Myocyte (in vitro differentiated cells): Measurements from ENCODE around the gene GABRD. TPM values are rescaled to one million over a fixed set of nuclear protein-coding genes. Genes with fewer than 3 reads are reported as not detected.

Experiments
- DNase-seq: peaks from one replicate; pipeline ENCODE4 v3.0.0-alpha.2; 2012; ENCODE audit warnings: low read depth
- total RNA-seq: library from RNA; depleted of rRNA; stranded (reverse); fragments of >200 nt; gene quantifications from 2 replicates; pipeline ENCODE4 v1.2.3, GENCODE V29; 2014

GABRD gene
- total RNA-seq, 1 donor from 2014 or later: not detected

DNA sequence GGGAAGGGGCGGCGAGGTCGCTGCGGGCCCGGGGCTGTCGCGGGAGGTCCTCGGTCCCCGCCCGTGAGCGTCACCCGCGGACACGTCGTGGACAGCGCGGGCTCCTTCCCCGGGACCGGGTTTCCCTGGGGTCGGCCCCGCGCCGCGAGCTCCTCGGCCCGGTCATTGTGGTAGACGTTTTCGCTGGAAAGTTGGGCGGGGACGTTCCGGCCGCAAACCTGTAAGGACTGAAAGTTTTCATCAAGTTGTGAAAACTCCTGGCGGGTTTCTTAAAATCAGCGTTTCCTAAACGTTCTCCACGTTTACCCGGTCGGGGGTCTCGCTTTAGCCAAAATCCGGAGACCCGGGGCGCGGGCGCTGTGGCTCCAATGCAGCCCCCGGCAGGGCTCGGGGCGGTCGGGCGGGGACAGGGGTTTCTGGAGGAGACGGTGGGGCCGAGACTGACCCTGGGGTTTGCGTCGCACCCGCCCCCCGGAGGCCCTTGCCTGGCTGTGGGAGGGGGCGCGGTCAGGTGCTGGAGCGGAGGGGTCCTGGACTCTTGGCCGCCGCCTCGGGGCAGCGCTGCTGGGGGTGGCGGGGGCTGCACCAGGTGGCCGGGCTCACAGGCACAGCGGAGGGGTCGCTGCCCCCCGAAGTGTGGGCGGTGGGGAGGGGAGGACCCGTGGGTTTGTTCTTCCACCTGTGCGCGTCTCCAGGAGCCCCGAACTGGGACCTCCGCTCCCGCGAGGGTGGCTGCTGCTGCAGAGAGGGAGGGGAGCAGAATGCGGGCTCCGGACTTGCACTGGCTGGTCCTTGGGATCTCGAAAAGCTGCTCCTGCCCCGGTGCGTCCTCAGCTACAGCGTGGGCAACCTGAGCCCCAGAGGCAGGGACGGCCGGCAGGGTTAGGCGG is 31.9 kb downstream of the GABRD start:
- no peak for DNase-seq

- no peak for DNase-seq
Measured at GRCh38 chr1:2052054-2052679, 33.0 kb downstream of the GABRD start.

- no peak for DNase-seq
Measured at GRCh38 chr1:2052756-2053155, 33.6 kb downstream of the GABRD start.

DNA sequence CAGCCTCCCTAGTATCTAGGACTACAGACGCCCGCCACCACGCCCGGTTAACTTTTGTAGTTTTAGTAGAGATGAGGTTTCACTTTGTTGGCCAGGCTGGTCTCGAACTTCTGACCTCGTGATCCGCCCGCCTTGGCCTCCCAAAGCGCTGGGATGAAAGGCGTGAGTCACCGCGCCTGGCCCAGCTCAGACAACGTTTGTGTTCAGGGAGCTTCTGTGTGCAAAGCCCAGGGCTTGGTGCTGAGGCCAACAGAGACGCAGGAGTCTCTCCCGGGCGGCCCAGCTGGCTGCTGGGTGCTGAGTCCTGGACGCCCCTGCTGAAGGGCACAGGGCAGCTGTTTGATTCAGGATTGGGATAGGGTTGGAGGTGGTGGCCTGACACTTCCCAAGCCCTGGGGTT is 34.1 kb downstream of the GABRD start:
- DNase-seq: no peak

- no peak for DNase-seq
Measured at GRCh38 chr1:2053784-2054376, 34.7 kb downstream of the GABRD start.

DNA sequence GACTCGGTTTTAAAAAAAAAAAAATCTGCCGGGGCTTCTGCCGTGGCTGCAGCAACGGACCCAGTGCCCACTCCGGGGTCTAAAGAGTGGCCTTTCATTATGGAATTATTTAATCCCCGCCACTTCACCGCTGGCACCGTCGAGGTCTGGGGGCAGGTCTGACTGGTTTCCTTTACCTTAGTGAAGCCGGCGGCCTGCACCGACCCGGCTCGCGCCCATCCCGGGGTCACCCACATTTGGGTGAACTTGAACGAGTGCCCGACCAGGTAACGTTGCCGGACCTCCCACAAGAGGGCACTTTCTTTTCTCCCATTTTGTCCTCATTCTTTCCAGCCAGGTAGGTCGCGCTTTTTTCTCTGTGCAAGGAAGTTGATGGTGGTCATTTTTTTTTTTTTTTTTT is 35.4 kb downstream of the GABRD start:
- no peak for DNase-seq

DNA sequence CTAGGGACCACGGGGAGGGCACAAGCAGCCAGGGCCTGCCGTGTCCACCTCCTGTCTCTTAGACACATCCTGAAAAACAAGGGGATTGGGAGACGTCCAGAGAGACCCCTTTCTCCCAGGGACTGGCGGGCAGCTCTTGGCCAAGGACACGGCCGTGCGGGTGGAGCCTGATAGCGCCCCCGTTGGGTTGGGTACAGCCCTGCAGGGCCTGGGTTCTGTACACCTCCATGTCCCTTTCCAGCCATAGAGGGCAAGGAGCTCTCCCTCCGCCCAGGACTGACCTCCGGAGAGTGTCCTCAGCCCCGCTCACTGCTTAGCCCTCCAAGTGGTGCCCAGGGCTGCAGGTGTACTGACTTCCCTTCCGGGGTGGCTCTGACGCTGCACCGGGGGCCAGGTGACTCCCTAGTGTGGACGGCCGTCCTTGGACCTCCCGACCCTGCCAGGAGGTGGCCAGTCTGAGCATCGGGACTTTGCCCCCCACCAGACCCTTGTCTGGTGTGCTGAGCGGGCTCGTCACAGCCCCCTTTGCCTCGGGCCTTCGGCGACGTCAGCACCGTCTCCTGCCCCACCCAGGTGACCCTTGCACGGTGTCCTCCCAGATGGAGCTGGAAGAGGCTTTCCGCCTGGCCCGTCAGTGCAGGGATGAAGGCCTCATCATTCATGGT is 36.9 kb downstream of the GABRD start:
- no peak for DNase-seq

DNA sequence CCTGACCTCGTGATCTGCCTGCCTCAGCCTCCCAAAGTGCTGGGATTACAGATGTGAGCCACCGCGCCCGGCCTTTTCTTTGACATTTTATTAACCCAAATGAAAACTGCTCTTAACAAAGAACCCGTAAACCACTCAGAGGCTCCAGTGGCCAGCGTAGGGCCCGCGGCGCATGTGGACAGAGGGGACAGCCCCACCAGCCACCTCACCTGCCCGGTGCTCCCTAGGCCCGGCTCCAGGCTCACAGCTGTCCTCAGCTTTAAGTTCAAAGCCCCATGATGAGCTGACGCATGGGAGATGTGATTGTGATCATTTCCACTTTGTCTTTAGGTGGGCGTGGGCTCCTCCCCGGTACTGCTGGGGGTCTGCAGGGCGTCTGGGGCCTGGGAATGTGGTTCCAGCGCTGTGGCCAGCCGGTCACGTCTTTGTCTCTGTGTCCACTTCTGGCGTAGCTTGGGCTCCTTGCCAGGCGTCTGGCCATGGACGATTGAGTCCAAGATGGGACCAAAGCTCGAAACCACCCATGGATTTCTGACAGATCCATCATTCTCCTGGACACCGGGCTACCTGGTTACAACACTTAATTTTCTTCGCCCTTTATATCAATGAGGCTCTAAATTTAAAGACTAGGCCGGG is 37.9 kb downstream of the GABRD start:
- DNase-seq: no peak

- no peak for DNase-seq
Measured at GRCh38 chr1:2059290-2059953, 40.3 kb downstream of the GABRD start.

DNA sequence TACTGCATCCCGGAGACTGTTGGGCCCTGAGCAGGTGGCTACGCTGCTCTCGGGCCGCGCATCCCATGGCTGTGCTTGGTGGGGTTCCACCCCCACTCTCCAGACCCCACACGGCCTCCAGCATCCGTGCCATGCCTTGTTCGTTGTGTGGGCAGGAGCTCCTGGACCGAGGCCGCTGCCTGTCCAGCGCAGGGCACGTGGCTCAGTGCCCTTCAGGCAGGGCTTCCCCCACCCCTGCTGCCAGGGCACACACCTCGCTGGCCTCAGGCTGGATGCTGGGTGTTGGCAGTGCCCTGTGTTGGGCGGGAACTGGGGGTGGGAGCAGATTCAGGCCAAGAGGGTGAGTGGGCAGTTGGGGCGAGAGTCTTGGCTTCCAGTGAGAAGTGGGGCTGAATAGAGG is 40.9 kb downstream of the GABRD start:
- DNase-seq: no peak

GRCh38 chr1:2060535-2060934 is 41.4 kb downstream of the GABRD start:
- DNase-seq: no peak

GRCh38 chr1:2061065-2061778 is 42.1 kb downstream of the GABRD start:
- no peak for DNase-seq

- no peak for DNase-seq
Measured at GRCh38 chr1:2065699-2066098, 46.6 kb downstream of the GABRD start.

DNA sequence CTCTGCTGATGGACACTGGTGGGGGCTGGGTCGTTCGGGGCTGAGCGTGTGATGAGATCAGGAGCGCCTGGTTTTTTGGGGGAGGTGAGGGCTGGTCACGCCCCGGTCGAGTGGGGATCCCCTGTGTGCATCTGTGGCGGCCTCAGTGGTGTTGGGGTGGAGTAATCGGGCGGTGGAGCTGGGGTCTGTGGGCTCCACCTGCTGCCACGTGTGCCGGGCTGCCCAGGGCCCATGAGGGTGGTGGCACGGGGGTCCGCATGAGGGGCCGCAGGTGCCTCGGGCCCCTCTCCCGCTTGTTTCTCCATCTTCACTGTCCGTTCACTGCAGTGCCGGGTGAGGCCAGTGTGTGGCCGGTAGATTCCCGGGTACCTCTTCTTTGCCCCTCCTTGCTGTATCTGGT is 48.2 kb downstream of the GABRD start:
- DNase-seq: no peak

DNA sequence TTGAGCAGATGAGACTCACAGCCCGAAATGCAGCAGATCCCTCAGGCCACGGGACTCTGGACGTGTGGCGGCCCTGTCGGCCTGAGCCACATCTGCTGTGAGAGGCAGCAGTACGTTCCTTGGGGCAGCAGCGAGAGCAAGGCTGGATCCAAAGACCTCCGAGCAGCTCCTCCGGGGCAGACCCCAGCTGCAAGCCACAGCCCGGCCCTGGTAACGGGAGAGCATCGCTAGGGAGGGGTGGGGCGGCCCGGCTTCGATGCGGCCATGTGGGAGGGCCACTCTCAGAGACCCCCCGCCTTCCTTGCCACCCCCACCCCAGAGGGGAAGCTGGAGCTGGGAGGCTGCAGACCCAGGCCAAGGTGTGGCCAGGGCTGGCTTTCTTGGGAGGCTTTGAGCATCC is 48.8 kb downstream of the GABRD start:
- no peak for DNase-seq

DNA sequence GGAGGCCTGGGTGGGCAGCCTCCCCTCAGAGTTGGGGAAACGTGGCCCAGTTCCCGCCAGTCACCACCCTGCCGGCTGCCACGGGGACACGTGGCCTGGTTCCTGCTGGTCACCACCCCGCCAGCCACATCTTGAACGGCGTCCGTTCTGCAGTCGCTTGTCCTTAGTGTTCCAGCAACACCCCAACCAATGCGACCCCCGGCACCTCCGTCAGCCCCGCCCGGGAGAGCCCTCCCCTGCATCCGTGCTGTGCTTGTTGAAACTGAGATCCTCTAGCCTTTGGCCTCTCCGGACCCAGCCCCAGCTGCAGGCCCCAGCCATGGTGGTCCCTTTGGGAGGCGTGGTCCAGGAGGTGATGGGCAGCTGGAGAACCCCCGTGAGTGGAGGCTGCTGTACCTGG is 49.8 kb downstream of the GABRD start:
- no peak for DNase-seq

DNA sequence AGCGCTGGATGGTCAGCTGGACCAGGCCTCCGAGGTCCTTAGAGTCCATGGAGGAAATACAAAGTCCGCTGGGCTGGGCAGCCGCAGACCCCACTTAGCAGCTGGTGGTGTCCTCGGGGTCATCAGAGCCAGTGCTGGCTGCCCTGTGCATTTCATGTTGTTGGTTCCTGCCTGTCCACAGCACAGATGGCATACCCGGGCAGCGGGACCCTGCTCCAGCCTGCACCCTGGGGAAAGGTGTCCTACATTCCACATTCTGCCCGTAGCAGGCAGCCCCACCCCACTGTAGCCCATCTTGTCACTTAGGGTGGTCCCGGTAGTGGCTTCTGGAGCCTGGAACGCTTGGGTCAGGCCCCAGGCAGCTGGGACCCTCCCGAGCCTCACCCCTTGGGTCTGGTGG is 50.9 kb downstream of the GABRD start:
- DNase-seq: no peak

DNA sequence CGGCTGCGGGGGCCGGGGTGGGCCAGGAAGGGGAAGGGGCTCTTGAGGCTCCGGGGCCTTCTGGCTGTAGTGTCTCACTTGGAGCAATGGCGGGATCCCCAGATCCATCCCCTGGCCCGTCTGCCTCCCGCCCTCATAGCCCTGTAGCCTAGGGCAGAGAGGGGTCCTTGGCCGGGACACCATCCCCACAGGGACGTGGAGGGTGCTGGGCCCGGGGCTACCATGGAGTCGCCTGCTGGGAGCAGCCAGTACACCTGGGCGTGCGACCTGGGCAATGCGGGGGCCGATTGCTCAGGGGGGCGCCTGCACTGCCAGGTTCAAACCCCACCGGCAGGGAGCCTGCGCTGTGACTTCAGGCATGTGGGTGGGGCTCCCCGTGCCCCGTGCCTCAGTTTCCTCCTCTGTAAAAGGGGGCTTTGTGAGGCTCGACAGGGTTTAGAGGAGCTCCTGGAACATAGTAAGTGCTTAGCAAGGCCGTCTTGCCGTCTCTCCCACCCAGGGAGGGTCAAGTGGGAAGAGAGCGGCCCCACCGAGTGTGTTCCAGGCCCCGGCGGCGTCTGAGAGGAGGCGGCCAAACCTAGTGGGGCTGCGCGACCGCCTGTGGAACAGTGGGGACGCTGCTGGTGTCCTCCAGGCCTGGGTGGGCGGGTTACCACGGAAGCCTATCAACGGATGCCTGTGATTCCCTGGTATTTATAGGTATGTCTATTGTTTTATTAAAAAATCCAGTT is 51.8 kb downstream of the GABRD start:
- no peak for DNase-seq

DNA sequence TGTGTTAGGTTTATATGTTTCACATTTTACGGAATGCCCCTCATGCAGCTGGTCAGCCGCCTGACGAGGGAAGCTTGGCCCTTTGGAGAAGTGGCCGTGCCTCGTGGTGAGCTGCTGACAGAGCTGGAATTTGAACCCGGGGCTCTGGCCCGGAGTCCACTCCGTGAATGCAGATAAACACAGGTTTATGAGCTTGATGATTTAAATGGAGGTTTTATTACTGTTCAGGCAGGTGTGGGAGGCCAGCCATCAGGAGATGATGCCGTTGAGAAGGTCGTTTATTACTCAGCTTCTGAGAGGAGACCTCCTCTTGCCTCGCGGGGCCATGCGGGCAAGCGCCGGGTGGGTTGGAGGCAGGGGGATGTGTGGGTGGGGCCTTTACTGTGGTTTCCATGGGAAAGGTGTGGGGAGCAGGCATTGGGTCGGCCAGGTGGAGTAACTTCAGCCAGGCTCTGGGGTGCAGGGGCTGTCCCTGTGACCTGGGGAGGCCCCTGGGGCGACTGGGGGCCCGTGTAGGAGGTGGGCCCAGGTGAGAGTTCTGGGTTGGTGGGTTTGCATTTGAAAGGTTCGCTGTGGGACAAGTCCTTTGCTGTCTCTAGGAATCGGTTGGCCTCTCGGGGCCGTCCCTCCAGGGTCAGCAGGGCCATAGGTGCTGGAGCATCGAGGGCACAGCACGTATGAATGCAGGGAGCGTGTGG is 53.1 kb downstream of the GABRD start:
- no peak for DNase-seq
